ENCODE results near the gene ALOXE3. TPM values are rescaled to one million over a fixed set of nuclear protein-coding genes. Genes with fewer than 3 reads are reported as not detected.

The ALOXE3 gene
- total RNA-seq, 1 experiment from 2014 or later, result not detected

DNA sequence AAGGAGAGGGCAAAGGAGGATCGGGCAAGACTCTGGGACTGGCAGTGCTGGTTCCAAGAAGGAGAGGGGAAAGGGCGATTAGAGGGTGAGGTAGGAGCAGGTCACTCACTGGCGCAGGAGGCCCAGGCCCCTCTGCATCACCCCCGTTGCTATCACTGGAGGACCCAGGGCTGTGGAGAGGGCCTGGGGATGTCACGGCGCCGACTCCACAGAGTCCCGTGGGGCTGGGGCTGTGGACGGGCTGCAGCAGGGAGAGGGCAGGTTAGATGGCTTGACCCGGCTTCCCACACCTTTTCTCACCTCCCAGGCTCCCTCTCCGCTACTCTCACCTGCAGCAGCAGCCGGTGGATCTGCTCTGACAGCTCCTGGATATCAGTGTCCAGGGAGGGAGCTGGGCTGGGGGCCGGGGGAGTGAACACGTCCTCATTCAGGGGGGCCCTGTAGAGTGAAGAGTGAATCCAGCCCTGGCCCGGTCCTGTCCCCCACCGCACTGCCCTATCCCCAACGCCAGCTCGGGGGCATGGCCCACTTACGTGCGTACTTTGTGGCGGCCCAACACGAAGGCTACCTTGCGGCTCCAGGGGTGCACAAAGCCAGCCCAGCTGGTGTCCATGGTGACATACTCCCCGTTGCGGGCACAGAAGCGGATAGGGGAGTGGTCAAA is 29.0 kb upstream of the ALOXE3 start:
- Mint-ChIP-seq H3K27me3 (ENCODE audit: unreplicated experiment) (no peaks in the 10 kb centered on the region), H3K9me3 (ENCODE audit: low read depth, unreplicated experiment) (no peaks in the 10 kb centered on the region), H3K4me3 (ENCODE audit: low read depth, unreplicated experiment) (no peak overlapping the region), H3K27ac (ENCODE audit: unreplicated experiment) (no peak overlapping the region), H3K36me3 (ENCODE audit: insufficient read depth, unreplicated experiment) (peaks cover 32% of the 10 kb centered on the region), H3K4me1 (ENCODE audit: low read depth, unreplicated experiment) (no peaks in the 10 kb centered on the region)
- TF ChIP-seq, protein P1, sequence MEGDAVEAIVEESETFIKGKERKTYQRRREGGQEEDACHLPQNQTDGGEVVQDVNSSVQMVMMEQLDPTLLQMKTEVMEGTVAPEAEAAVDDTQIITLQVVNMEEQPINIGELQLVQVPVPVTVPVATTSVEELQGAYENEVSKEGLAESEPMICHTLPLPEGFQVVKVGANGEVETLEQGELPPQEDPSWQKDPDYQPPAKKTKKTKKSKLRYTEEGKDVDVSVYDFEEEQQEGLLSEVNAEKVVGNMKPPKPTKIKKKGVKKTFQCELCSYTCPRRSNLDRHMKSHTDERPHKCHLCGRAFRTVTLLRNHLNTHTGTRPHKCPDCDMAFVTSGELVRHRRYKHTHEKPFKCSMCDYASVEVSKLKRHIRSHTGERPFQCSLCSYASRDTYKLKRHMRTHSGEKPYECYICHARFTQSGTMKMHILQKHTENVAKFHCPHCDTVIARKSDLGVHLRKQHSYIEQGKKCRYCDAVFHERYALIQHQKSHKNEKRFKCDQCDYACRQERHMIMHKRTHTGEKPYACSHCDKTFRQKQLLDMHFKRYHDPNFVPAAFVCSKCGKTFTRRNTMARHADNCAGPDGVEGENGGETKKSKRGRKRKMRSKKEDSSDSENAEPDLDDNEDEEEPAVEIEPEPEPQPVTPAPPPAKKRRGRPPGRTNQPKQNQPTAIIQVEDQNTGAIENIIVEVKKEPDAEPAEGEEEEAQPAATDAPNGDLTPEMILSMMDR (IDR thresholded peaks at IDR 0.05; ENCODE audit: unreplicated experiment), result no peak
- intact Hi-C loops (cut with micrococcal nuclease; ENCODE audit: unreplicated experiment), result no loop called here
- no TSS peak for BruUV-seq (replicated peaks)
- no peak for DNase-seq
- CTCF ChIA-PET, result no interaction called here

DNA sequence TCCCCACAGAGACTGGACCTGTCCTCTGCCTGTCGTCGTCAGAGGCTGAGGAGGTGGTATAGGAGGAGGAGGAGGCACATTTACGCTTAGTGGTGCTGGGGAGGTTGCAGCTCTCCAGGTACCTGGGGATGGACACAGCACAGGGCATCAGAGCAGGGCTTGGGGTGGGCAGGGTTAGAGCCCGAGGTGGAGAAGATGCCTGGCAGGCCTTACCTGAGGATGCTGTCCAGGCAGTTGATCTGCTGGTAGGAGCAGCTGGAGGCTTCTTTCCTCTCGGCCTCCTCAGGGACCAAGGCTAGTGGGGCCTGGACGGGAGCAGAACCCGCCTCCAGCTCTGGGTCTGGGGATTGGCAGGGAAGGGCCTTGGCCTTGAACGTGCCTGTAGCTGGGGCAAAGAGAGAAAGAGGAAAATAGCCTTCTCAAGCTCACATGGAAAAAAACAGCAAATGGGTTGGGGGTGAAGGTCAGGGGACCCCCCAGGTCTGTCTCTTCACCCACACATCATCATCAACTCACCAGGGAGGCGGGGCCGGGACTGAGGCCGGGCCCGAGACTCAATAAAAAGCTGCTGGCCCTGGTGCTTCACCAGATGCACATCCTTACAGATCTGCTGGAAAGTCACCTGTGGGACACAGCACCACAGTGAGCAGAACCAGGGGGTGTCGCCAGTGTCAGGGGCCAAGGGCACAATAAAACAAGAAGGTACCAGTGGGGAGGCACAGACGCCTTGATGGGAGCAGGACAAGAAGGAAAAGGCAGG is 28.2 kb upstream of the ALOXE3 start:
- intact Hi-C loops (cut with micrococcal nuclease; ENCODE audit: unreplicated experiment), result no loop called here
- TF ChIP-seq, protein P1 (IDR thresholded peaks at IDR 0.05; ENCODE audit: unreplicated experiment), result no peak
- peaks cover 32% of the 10 kb centered on the region for H3K36me3 Mint-ChIP-seq (ENCODE audit: insufficient read depth, unreplicated experiment)

DNA sequence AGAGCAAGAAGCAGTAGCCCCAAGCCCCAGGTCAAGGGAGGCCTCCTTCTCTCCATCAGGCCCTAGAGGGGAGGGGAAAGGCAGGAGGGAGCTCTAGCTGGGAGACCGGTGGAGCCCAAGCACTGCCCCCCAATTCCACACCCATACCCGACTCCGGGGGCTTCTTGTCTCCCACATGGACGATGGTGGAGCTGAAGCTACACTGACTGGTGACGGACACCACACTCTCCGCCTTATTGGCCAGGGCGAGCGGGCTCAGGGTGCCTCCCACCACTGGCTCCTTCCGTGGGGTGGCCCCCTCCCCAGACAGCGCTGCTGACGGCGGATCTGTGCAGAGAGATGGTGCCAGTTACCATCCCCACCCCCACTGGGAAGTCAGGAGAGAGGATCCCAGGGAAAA is 27.5 kb upstream of the ALOXE3 start:
- H3K9me3 Mint-ChIP-seq (ENCODE audit: low read depth, unreplicated experiment), result no peaks in the 10 kb centered on the region
- no peaks in the 10 kb centered on the region for H3K27me3 Mint-ChIP-seq (ENCODE audit: unreplicated experiment)
- peaks cover 32% of the 10 kb centered on the region for H3K36me3 Mint-ChIP-seq (ENCODE audit: insufficient read depth, unreplicated experiment)
- intact Hi-C loops (cut with micrococcal nuclease; ENCODE audit: unreplicated experiment), result no loop called here
- no peak overlapping the region for H3K27ac Mint-ChIP-seq (ENCODE audit: unreplicated experiment)
- BruUV-seq (replicated peaks), result no TSS peak
- CTCF ChIA-PET, result no interaction called here
- TF ChIP-seq, protein P1 (IDR thresholded peaks at IDR 0.05; ENCODE audit: unreplicated experiment), result no peak
- DNase-seq, result no peak
- no peaks in the 10 kb centered on the region for H3K4me1 Mint-ChIP-seq (ENCODE audit: low read depth, unreplicated experiment)
- H3K4me3 Mint-ChIP-seq (ENCODE audit: low read depth, unreplicated experiment), result no peak overlapping the region

More for the DNA sequence above, 28.2 kb upstream of the ALOXE3 start:
- Mint-ChIP-seq H3K4me3 (ENCODE audit: low read depth, unreplicated experiment) (no peak overlapping the region), H3K9me3 (ENCODE audit: low read depth, unreplicated experiment) (no peaks in the 10 kb centered on the region), H3K27ac (ENCODE audit: unreplicated experiment) (no peak overlapping the region), H3K27me3 (ENCODE audit: unreplicated experiment) (no peaks in the 10 kb centered on the region), H3K4me1 (ENCODE audit: low read depth, unreplicated experiment) (no peaks in the 10 kb centered on the region)
- no TSS peak for BruUV-seq (replicated peaks)
- CTCF ChIA-PET, result no interaction called here
- no peak for DNase-seq

DNA sequence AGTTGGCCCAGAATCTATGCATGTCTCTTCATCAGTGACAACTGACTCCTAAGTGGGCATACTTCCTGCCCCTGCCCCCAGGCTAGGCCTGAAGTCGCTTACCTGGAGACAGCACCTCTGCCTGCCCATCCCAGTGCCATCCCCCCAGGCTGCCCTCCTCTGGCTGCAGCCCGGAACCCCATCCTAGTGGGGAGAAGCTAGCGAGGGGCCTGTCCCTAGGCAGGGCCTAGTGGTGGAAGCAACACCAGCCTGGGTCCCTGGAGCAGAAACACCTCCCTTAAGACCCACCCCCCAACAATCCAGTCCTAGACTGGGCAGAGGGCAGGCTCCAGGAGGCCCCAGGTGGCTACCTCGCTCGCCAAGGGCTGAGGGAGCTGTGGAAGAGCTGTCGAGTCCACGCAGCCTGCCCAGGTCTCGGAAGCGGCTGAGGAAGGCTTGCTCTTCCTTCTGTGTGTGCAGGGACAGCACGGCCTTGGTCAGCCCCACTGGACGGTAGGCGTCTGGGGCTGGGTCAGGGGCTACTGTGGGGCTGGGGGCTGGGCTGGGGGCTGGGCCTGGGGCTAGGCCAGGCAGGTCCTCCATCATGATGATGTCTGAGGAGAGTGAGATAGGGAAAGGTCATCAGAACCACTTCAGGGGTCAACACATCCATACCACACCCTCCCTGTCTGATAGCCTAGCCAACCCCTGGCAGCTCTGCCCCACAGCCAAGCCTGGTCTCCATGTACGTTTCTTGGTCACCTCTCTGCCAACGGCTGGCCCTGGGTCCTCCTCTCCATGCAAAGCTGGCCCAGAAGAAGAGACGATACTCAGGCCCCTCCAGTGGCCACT is 26.3 kb upstream of the ALOXE3 start:
- BruUV-seq (replicated peaks), result no TSS peak
- intact Hi-C loops (cut with micrococcal nuclease; ENCODE audit: unreplicated experiment), result no loop called here
- H3K4me1 Mint-ChIP-seq (ENCODE audit: low read depth, unreplicated experiment), result no peaks in the 10 kb centered on the region
- H3K27me3 Mint-ChIP-seq (ENCODE audit: unreplicated experiment), result no peaks in the 10 kb centered on the region
- H3K36me3 Mint-ChIP-seq (ENCODE audit: insufficient read depth, unreplicated experiment), result peaks cover 39% of the 10 kb centered on the region
- H3K27ac Mint-ChIP-seq (ENCODE audit: unreplicated experiment), result no peak overlapping the region
- DNase-seq, result no peak
- CTCF ChIA-PET, result no interaction called here
- no peaks in the 10 kb centered on the region for H3K9me3 Mint-ChIP-seq (ENCODE audit: low read depth, unreplicated experiment)
- TF ChIP-seq, protein P1 (IDR thresholded peaks at IDR 0.05; ENCODE audit: unreplicated experiment), result no peak
- no peak overlapping the region for H3K4me3 Mint-ChIP-seq (ENCODE audit: low read depth, unreplicated experiment)
